B cell (primary cell): Measurements from ENCODE around the gene ZNF609.

Experiments used
- EZH2 ChIP-seq: IDR thresholded peaks from 2 replicates; pipeline ENCODE4 v1.6.1; 2012; ENCODE audit warnings: borderline replicate concordance, low read depth, mild to moderate bottlenecking, moderate library complexity, low read length; ENCODE audit not compliant: insufficient read depth, poor library complexity, severe bottlenecking
- TF ChIP-seq, protein P1 (sequence below): fragments of 200-600 bp; IDR thresholded peaks from one replicate; pipeline ENCODE4 v1.8.0; 2022; ENCODE audit warnings: antibody characterized with exemption, mild to moderate bottlenecking

DNA sequence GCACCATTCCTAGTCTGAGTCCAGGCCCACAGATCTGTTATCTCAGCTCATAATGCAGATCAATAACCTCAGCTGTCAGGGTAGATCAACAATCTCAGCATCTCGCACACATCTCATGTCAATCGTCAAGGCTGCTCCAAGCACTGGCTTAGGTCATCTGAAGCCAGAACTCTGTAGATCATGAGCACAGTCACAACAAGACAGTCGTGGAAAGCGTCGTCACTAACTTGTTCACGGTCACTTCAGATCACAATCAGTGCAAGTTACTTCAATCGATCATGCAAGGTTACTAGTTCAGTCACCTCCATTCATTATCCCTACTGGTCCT, 243.2 kb downstream of the ZNF609 start:
- TF ChIP-seq, protein P1, sequence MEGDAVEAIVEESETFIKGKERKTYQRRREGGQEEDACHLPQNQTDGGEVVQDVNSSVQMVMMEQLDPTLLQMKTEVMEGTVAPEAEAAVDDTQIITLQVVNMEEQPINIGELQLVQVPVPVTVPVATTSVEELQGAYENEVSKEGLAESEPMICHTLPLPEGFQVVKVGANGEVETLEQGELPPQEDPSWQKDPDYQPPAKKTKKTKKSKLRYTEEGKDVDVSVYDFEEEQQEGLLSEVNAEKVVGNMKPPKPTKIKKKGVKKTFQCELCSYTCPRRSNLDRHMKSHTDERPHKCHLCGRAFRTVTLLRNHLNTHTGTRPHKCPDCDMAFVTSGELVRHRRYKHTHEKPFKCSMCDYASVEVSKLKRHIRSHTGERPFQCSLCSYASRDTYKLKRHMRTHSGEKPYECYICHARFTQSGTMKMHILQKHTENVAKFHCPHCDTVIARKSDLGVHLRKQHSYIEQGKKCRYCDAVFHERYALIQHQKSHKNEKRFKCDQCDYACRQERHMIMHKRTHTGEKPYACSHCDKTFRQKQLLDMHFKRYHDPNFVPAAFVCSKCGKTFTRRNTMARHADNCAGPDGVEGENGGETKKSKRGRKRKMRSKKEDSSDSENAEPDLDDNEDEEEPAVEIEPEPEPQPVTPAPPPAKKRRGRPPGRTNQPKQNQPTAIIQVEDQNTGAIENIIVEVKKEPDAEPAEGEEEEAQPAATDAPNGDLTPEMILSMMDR, result no peak
- no peak for TF ChIP-seq EZH2
